Cardiac fibroblast (primary cell): ENCODE measurements around the gene ZBTB7C.

Experiments used
- DNase-seq, 2 donors: peaks; one replicate each; pipeline versions ENCODE4 v3.0.0 to v3.0.0-alpha.2; 2010; ENCODE audit warnings: low read depth in 2 of 2
- H3K4me3 ChIP-seq, 2 donors: replicated peaks in 1 of 2; 1 replicate in 1 of 2; 2 replicates in 1 of 2; pipeline ENCODE4 v1.5.1; 2011; ENCODE audit warnings: low read depth in 2 of 2, low read length in 2 of 2, mild to moderate bottlenecking in 2 of 2, moderate library complexity in 1 of 2
- TF ChIP-seq, protein P1 (sequence below): IDR thresholded peaks from one replicate; pipeline ENCODE4 v1.5.1; 2011; ENCODE audit warnings: low read depth, mild to moderate bottlenecking, low read length, inconsistent platforms

The ZBTB7C gene

DNA sequence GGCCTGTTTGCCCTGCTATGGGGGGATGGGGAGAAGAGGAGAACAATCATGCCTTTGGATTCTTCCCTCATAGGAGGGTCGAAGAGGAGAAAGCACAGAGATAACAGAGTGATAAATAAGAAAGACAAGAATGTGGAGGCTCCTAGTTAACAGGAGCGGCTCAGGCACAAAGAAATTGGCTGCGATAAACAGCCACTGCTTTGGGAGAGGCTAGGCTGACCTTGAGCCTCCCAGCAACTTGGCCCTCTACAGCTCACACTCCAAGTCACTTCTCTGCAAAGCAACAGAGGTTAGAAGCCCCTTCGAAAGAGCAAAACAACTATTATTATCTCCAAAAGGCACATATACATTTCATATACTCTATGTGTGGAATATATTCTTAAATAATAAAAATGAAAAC is 69.5 kb downstream of the ZBTB7C start:
- no peak for DNase-seq
- TF ChIP-seq, protein P1, sequence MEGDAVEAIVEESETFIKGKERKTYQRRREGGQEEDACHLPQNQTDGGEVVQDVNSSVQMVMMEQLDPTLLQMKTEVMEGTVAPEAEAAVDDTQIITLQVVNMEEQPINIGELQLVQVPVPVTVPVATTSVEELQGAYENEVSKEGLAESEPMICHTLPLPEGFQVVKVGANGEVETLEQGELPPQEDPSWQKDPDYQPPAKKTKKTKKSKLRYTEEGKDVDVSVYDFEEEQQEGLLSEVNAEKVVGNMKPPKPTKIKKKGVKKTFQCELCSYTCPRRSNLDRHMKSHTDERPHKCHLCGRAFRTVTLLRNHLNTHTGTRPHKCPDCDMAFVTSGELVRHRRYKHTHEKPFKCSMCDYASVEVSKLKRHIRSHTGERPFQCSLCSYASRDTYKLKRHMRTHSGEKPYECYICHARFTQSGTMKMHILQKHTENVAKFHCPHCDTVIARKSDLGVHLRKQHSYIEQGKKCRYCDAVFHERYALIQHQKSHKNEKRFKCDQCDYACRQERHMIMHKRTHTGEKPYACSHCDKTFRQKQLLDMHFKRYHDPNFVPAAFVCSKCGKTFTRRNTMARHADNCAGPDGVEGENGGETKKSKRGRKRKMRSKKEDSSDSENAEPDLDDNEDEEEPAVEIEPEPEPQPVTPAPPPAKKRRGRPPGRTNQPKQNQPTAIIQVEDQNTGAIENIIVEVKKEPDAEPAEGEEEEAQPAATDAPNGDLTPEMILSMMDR = no peak
- no peak overlapping the region for H3K4me3 ChIP-seq

DNA sequence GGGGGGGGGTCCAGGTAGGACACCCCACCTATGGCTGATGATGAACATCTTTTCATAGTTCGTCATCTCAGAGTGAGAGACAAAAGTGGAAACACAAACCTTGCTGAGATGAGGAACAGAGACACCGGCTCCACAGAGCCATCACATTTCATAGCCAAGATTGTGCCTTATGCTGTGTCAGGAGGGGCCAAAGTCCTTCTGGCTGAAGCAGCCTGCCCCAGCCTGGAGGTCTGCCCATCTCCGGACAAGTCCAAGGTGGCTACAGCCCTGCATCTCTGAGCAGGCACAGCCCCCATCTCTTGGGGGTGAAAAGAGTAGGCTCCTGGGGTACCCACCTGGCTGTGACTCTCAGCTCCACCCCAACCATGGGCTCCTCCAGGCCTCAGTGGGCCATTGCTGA is 70.3 kb downstream of the ZBTB7C start:
- DNase-seq = no peak
- no peak overlapping the region for H3K4me3 ChIP-seq
- TF ChIP-seq, protein P1 = no peak

DNA sequence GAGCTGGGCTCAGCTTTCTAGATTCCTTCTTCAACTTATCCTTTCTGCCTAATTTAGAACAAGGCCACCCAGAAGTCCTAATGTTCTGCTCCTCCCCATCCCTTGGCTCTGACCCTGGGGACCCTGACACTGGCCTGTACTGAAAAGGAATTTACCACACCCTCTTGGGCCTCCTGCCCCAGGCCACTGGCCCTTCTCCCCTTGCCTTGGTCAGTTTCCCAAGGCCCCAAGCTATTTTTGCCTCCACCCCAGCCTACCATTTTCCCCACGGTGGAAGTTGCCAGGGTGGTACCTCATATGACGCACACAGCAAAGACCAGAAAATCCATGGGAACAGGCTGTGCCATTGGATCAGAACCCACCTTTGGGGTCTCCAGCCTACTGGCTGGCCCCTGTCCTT is 72.1 kb downstream of the ZBTB7C start:
- DNase-seq = no peak
- no peak overlapping the region for H3K4me3 ChIP-seq
- TF ChIP-seq, protein P1 = no peak

- peak; percentile 13 to 20 for DNase-seq
- H3K4me3 ChIP-seq = no peak overlapping the region
- TF ChIP-seq, protein P1 = peak; percentile 20
Measured at GRCh38 chr18:48336332-48336731, 72.9 kb downstream of the ZBTB7C start.

- H3K4me3 ChIP-seq = no peak overlapping the region
- TF ChIP-seq, protein P1 = no peak
- peak in 1 of 2 donors; percentile 18 for DNase-seq
Measured at GRCh38 chr18:48335829-48336228, 73.4 kb downstream of the ZBTB7C start.

DNA sequence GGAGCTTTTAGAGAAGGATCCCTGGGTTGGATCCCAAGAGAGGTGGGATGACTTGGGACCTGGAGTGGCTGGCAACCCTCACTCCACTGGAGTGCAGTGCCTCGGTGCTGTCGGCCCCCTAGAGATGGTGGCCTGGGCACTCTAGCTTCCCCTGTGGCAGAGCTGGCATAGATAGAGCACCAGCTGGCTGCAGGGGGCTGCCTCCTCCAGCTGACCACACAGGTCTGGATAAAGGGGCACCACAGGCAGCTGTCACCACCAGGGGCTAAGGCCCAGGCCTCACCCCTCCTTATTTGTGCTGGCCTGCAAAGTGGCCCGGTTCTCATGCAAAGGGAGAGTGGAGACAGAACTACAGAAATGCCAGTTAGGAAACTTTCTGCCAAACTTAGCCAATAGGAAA is 74.3 kb downstream of the ZBTB7C start:
- no peak overlapping the region for H3K4me3 ChIP-seq
- TF ChIP-seq, protein P1 = no peak
- no peak for DNase-seq

- TF ChIP-seq, protein P1 = no peak
- H3K4me3 ChIP-seq = no peak overlapping the region
- no peak for DNase-seq
Measured at GRCh38 chr18:48333563-48333962, 75.6 kb downstream of the ZBTB7C start.
